HG02763 (cell line): ENCODE results near the gene GALNT1.

Source experiments
- ATAC-seq: cut with Tn5 transposase; IDR thresholded peaks from one replicate; pipeline ENCODE4 v1.9.1; 2021; ENCODE audit warnings: mild to moderate bottlenecking, moderate library complexity; ENCODE audit not compliant: unreplicated experiment

Gene GALNT1

GRCh38 chr18:35662293-35663062 is 80.9 kb downstream of the GALNT1 start:
- no peak for ATAC-seq

GRCh38 chr18:35671966-35672603 is 90.5 kb downstream of the GALNT1 start:
- ATAC-seq: no peak

GRCh38 chr18:35672897-35673296 is 91.4 kb downstream of the GALNT1 start:
- no peak for ATAC-seq

GRCh38 chr18:35673682-35674081 is 92.1 kb downstream of the GALNT1 start:
- no peak for ATAC-seq

- no peak for ATAC-seq
These were observed 98.6 kb downstream of the GALNT1 start for GRCh38 chr18:35680139-35680551.

GRCh38 chr18:35682281-35682867 is 100.8 kb downstream of the GALNT1 start:
- no peak for ATAC-seq

GRCh38 chr18:35683021-35683420 is 101.5 kb downstream of the GALNT1 start:
- no peak for ATAC-seq

GRCh38 chr18:35688757-35689156 is 107.2 kb downstream of the GALNT1 start:
- ATAC-seq: peak; percentile 83

GRCh38 chr18:35689728-35690127 is 108.2 kb downstream of the GALNT1 start:
- ATAC-seq: no peak

- ATAC-seq: no peak
These were observed 110.1 kb downstream of the GALNT1 start for GRCh38 chr18:35691625-35692024.

GRCh38 chr18:35692866-35693265 is 111.3 kb downstream of the GALNT1 start:
- ATAC-seq: no peak

- ATAC-seq: no peak
These were observed 112.3 kb downstream of the GALNT1 start for GRCh38 chr18:35693829-35694228.

- no peak for ATAC-seq
These were observed 113.3 kb downstream of the GALNT1 start for GRCh38 chr18:35694808-35695207.

- ATAC-seq: no peak
These were observed 113.8 kb downstream of the GALNT1 start for GRCh38 chr18:35695384-35695783.

- no peak for ATAC-seq
These were observed 114.3 kb downstream of the GALNT1 start for GRCh38 chr18:35695803-35696202.

GRCh38 chr18:35696307-35696706 is 114.8 kb downstream of the GALNT1 start:
- ATAC-seq: no peak

GRCh38 chr18:35697869-35698268 is 116.3 kb downstream of the GALNT1 start:
- no peak for ATAC-seq

GRCh38 chr18:35703043-35703688 is 121.6 kb downstream of the GALNT1 start:
- ATAC-seq: no peak

- ATAC-seq: no peak
These were observed 124.4 kb downstream of the GALNT1 start for GRCh38 chr18:35705988-35706387.

- ATAC-seq: no peak
These were observed 125.7 kb downstream of the GALNT1 start for GRCh38 chr18:35707247-35707646.

- ATAC-seq: no peak
These were observed 126.1 kb downstream of the GALNT1 start for GRCh38 chr18:35707674-35708073.

GRCh38 chr18:35710581-35710980 is 129.0 kb downstream of the GALNT1 start:
- ATAC-seq: no peak
